H1 (cell line): ENCODE measurements around the gene FBXO2. TPM values are rescaled to one million over a fixed set of nuclear protein-coding genes. Genes with fewer than 3 reads are reported as not detected.

Experiments used
- CTCF ChIA-PET: fragments of 300-600 bp; sonication (Branson Sonifier 250); formaldehyde crosslinking; loops from one replicate; lab custom pipeline; 2021; ENCODE audit not compliant: partially characterized antibody; lab: Charles Lee
- POLR2A ChIA-PET: fragments of 300-600 bp; sonication (Branson Sonifier 250); formaldehyde crosslinking; loops from one replicate; lab custom pipeline; 2021; ENCODE audit warnings: inconsistent platforms; ENCODE audit not compliant: partially characterized antibody; lab: Charles Lee
- DNase-seq, 2 experiments: peaks; one replicate each; pipeline versions ENCODE4 v3.0.0 to v3.0.0-alpha.2; 2010 to 2022; ENCODE audit warnings: low spot score in 2 of 2, low read depth in 1 of 2, mixed read lengths in 1 of 2
- FAIRE-seq: peaks from 2 replicates; lab custom pipeline; 2011; peaks lifted over from hg19 to GRCh38; lab: Jason Lieb, UNC
- H2AFZ ChIP-seq: 2 replicates; pipeline ENCODE4 v1.8.1; 2012; ENCODE audit warnings: low read length, inconsistent platforms
- H2AK5ac ChIP-seq: 2 replicates; pipeline ENCODE4 v1.6.1; 2013; ENCODE audit warnings: low read depth, low read length
- H2BK120ac ChIP-seq: replicated peaks from 2 replicates; pipeline ENCODE3; 2013; ENCODE audit warnings: low read depth, low read length, inconsistent platforms
- H2BK12ac ChIP-seq: 2 replicates; pipeline ENCODE4 v1.6.1; 2013; ENCODE audit warnings: low read depth, low read length
- H2BK15ac ChIP-seq: 2 replicates; pipeline ENCODE4 v1.6.1; 2013; ENCODE audit warnings: low read length
- H2BK20ac ChIP-seq: 2 replicates; pipeline ENCODE4 v1.6.1; 2013; ENCODE audit warnings: low read length
- H2BK5ac ChIP-seq: 2 replicates; pipeline ENCODE4 v1.6.1; 2013; ENCODE audit warnings: low read depth, low read length
- H3K14ac ChIP-seq: 2 replicates; pipeline ENCODE4 v1.6.1; 2013; ENCODE audit warnings: inconsistent platforms; ENCODE audit not compliant: insufficient read length
- H3K18ac ChIP-seq: 2 replicates; pipeline ENCODE4 v1.6.1; 2013; ENCODE audit warnings: low read length; ENCODE audit errors: extremely low read depth
- H3K23ac ChIP-seq: 2 replicates; pipeline ENCODE4 v1.6.1; 2013; ENCODE audit warnings: inconsistent platforms; ENCODE audit not compliant: insufficient read length
- H3K23me2 ChIP-seq: 2 replicates; pipeline ENCODE4 v1.6.1; 2013; ENCODE audit warnings: low read depth, low read length
- H3K27ac ChIP-seq: 2 replicates; pipeline ENCODE4 v1.6.1; 2011; ENCODE audit warnings: low read depth, low read length, inconsistent platforms
- H3K27me3 ChIP-seq, 4 experiments: replicated peaks in 1 of 4; 1 replicate in 1 of 4; 2 replicates in 3 of 4; pipeline versions ENCODE4 v1.6.1 to v1.8.1; 2011 to 2013; ENCODE audit warnings: low read length in 3 of 4, mild to moderate bottlenecking in 3 of 4, inconsistent platforms in 2 of 4, mixed read lengths in 2 of 4, moderate library complexity in 1 of 4; ENCODE audit not compliant: control insufficient read depth in 3 of 4, insufficient read depth in 3 of 4; ENCODE audit errors: extremely low read depth in 1 of 4
- H3K36me3 ChIP-seq, 4 experiments: 2 replicates each; pipeline versions ENCODE4 v1.6.1 to v1.8.1; 2011 to 2013; ENCODE audit warnings: mild to moderate bottlenecking in 4 of 4, low read length in 3 of 4, moderate library complexity in 2 of 4, control low read depth in 1 of 4, inconsistent platforms in 1 of 4; ENCODE audit not compliant: insufficient read depth in 4 of 4, control insufficient read depth in 2 of 4
- H3K4ac ChIP-seq: replicated peaks from 2 replicates; pipeline ENCODE3; 2013; ENCODE audit warnings: low read length, low read depth, mixed read lengths, inconsistent platforms; ENCODE audit not compliant: insufficient read length
- H3K4me1 ChIP-seq, 4 experiments: replicated peaks in 1 of 4; 1 replicate in 1 of 4; 2 replicates in 3 of 4; pipeline versions ENCODE4 v1.6.1 to v1.8.1; 2011 to 2013; ENCODE audit warnings: low read length in 3 of 4, inconsistent platforms in 2 of 4, mixed read lengths in 1 of 4; ENCODE audit not compliant: insufficient read depth in 4 of 4, control insufficient read depth in 3 of 4
- H3K4me2 ChIP-seq, 2 experiments: 2 replicates each; pipeline versions ENCODE4 v1.6.1 to v1.8.1; 2011 to 2013; ENCODE audit warnings: low read depth in 2 of 2, low read length in 2 of 2, control low read depth in 1 of 2, inconsistent platforms in 1 of 2, mild to moderate bottlenecking in 1 of 2; ENCODE audit not compliant: insufficient read depth in 1 of 2
- H3K4me3 ChIP-seq, 4 experiments: fragments of 200-600, 300-600 bp in 1 of 4; sonication (generic), shearing (Covaris generic), sonication (Bioruptor Twin) in 1 of 4; 2 replicates each; pipeline versions ENCODE4 v1.5.1 to v1.8.1; 2011 to 2016; ENCODE audit warnings: low read length in 4 of 4, low read depth in 3 of 4, control low read depth in 2 of 4, inconsistent platforms in 2 of 4, mild to moderate bottlenecking in 2 of 4, mixed read lengths in 1 of 4, moderate library complexity in 1 of 4; ENCODE audit not compliant: insufficient read depth in 2 of 4; ENCODE audit errors: extremely low read depth in 1 of 4
- H3K56ac ChIP-seq: replicated peaks from 2 replicates; pipeline ENCODE3; 2013; ENCODE audit warnings: low read depth, mild to moderate bottlenecking, mixed read lengths, low read length, inconsistent platforms; ENCODE audit not compliant: insufficient read length
- H3K79me1 ChIP-seq: 2 replicates; pipeline ENCODE4 v1.6.1; 2013; ENCODE audit warnings: low read depth, low read length, control low read depth
- H3K79me2 ChIP-seq, 2 experiments: 2 replicates each; pipeline versions ENCODE4 v1.6.1 to v1.8.1; 2012 to 2013; ENCODE audit warnings: low read length in 2 of 2, mild to moderate bottlenecking in 2 of 2, inconsistent platforms in 1 of 2; ENCODE audit not compliant: insufficient read depth in 2 of 2, control insufficient read depth in 1 of 2
- H3K9ac ChIP-seq, 4 experiments: replicated peaks in 1 of 4; 1 replicate in 1 of 4; 2 replicates in 3 of 4; pipeline versions ENCODE4 v1.6.1 to v1.8.1; 2011 to 2013; ENCODE audit warnings: low read depth in 3 of 4, low read length in 3 of 4, control low read depth in 2 of 4, mild to moderate bottlenecking in 2 of 4, moderate library complexity in 2 of 4, inconsistent platforms in 1 of 4; ENCODE audit errors: extremely low read depth in 1 of 4
- H3K9me3 ChIP-seq, 2 experiments: 2 replicates each; pipeline versions ENCODE4 v1.6.1 to v1.8.1; 2012 to 2013; ENCODE audit warnings: mild to moderate bottlenecking in 2 of 2, moderate library complexity in 2 of 2, control low read depth in 1 of 2, inconsistent platforms in 1 of 2, low read depth in 1 of 2, low read length in 1 of 2, mixed read lengths in 1 of 2; ENCODE audit not compliant: insufficient read depth in 2 of 2
- H4K20me1 ChIP-seq, 2 experiments: replicated peaks in 1 of 2; 2 replicates each; pipeline versions ENCODE3 to v1.8.1; 2011 to 2013; ENCODE audit warnings: inconsistent platforms in 2 of 2, low read length in 2 of 2, mild to moderate bottlenecking in 1 of 2; ENCODE audit not compliant: insufficient read depth in 2 of 2, control insufficient read depth in 1 of 2
- H4K5ac ChIP-seq: 2 replicates; pipeline ENCODE4 v1.6.1; 2013; ENCODE audit warnings: low read length, low read depth, mixed read lengths, inconsistent platforms; ENCODE audit not compliant: insufficient read length
- H4K8ac ChIP-seq: 2 replicates; pipeline ENCODE4 v1.8.0; 2013; ENCODE audit warnings: mild to moderate bottlenecking, moderate library complexity, low read length, inconsistent platforms; ENCODE audit not compliant: insufficient read depth; ENCODE audit errors: extremely low read depth
- H4K91ac ChIP-seq: replicated peaks from 2 replicates; pipeline ENCODE3; 2013; ENCODE audit warnings: low read length, mixed read lengths, inconsistent platforms; ENCODE audit not compliant: insufficient read length
- ASH2L ChIP-seq: fragments of 200-600, 300-600 bp; sonication (generic); IDR thresholded peaks from one replicate; pipeline ENCODE4 v1.7.1; 2017; ENCODE audit warnings: low read length
- CREB1 ChIP-seq: IDR thresholded peaks from 2 replicates; pipeline ENCODE4 v1.6.1; 2012; ENCODE audit warnings: inconsistent platforms
- KDM4A ChIP-seq: IDR thresholded peaks from one replicate; pipeline ENCODE4 v1.7.1; 2012; ENCODE audit warnings: low read depth, mild to moderate bottlenecking, moderate library complexity, low read length, inconsistent platforms; ENCODE audit not compliant: severe bottlenecking
- POLR2A ChIP-seq, 2 experiments: IDR thresholded peaks; 1 replicate in 1 of 2; 2 replicates in 1 of 2; pipeline ENCODE4 v1.6.1; 2011; ENCODE audit warnings: low read depth in 2 of 2, low read length in 2 of 2, mild to moderate bottlenecking in 2 of 2; ENCODE audit errors: control extremely low read depth in 1 of 2
- SIN3A ChIP-seq, 2 experiments: IDR thresholded peaks in 1 of 2; conservative IDR thresholded peaks in 1 of 2; 2 replicates each; pipeline ENCODE4 v1.6.1; 2011 to 2012; ENCODE audit warnings: low read length in 2 of 2, improper control_type of control experiment in 1 of 2, low read depth in 1 of 2, mild to moderate bottlenecking in 1 of 2
- TAF1 ChIP-seq: IDR thresholded peaks from 2 replicates; pipeline ENCODE4 v1.6.1; 2011; ENCODE audit warnings: mild to moderate bottlenecking, low read depth, low read length
- ZNF274 ChIP-seq: IDR thresholded peaks from 2 replicates; pipeline ENCODE4 v1.7.0; 2012; ENCODE audit warnings: low read length, borderline replicate concordance; ENCODE audit errors: extremely low read depth
- WGBS, 2 experiments: shearing (Covaris generic) in 1 of 2; methylation state at CpG; one replicate each; pipeline versions ENCODE4 v1.1.6 to v1.1.7; 2013 to 2015; ENCODE audit warnings: low lambda C conversion rate in 2 of 2, mixed read lengths in 2 of 2, inconsistent platforms in 1 of 2, low coverage in 1 of 2, missing lambda C conversion rate in 1 of 2; ENCODE audit not compliant: insufficient replicate concordance in 2 of 2, insufficient coverage in 1 of 2, insufficient read length in 1 of 2; ENCODE audit errors: extremely low coverage in 1 of 2, missing lambda C conversion rate in 1 of 2; 5-methylcytosine and 5-hydroxymethylcytosine counted together
- polyA plus RNA-seq, 7 experiments: library from polyadenylated mRNA; depleted of rRNA in 3 of 7; stranded (reverse) in 5 of 7; unstranded in 2 of 7; fragments of >200 nt in 5 of 7; fragments of 200-250 nt in 2 of 7; gene quantifications; 1 replicate in 5 of 7; 2 replicates in 1 of 7; 4 replicates in 1 of 7; pipeline versions ENCODE4 v1.2.1 to v1.2.3, GENCODE V29; 2011 to 2013; ENCODE audit warnings: missing spikeins in 2 of 7, mixed read lengths in 2 of 7
- total RNA-seq: library from RNA; stranded (reverse); fragmentation: NEBNext Ultra II Directional; extraction: Animal tissue kit (Norgen Biotek cat#: 25700); gene quantifications from 2 replicates; pipeline ENCODE4 v1.2.1, GENCODE V29; 2021
- TF ChIP-seq, protein P1 (sequence below): IDR thresholded peaks from 2 replicates; pipeline ENCODE4 v1.6.1; 2012; ENCODE audit warnings: inconsistent platforms

The FBXO2 gene
- total and polyA plus RNA-seq, 2 of the 8 experiments (the other 6 are each of a cell fraction or from before 2014, with no cell fraction given) = 51.3 to 57.9 TPM

GRCh38 chr1:11664336-11665065 lies 10.3 kb upstream of the FBXO2 start:
- ChIA-PET POLR2A (interaction anchor here (0.7 to 30.0 kb wide), 20 partner anchors 10 to 188 kb away, joined by 3 to 1025 read pairs (median 8); partner anchors contain the start of genes DRAXIN, FBXO2, FBXO44 and MAD2L2), CTCF (interaction anchor here (0.6 to 7.1 kb wide), 18 partner anchors 10 to 211 kb away, joined by 3 to 104 read pairs (median 10); partner anchors contain the start of genes AGTRAP, FBXO2, FBXO44 and MAD2L2)
- no peaks in the 10 kb centered on the region; a peak in 1 of 7 replicates for H3K27me3 ChIP-seq
- 12% methylated on average over 30 of the region's 66 CpGs; no CpG with 5 or more reads in 1 of the 2 experiments for WGBS, 2 experiments
- no peak overlapping the region for H2BK12ac ChIP-seq
- peak overlapping the region; percentile 79; the same call in 1 of the 2 replicates for H4K8ac ChIP-seq
- TF ChIP-seq, protein P1, sequence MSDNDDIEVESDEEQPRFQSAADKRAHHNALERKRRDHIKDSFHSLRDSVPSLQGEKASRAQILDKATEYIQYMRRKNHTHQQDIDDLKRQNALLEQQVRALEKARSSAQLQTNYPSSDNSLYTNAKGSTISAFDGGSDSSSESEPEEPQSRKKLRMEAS = 0 out of 2 replicates have a peak, but pooled peaks have one; percentile 16
- TF ChIP-seq ASH2L (peak; percentile 34), POLR2A (IDR thresholded peaks at IDR 0.05; ENCODE audit: control extremely low read depth in 1 of 2, low read depth in 2 of 2, low read length in 2 of 2) (peak in 1 of 2 experiments; percentile 7; a peak in 1 of 3 replicates), CREB1 (no peak), SIN3A (conservative IDR thresholded peaks at IDR 0.05 in 1 of 2, IDR thresholded peaks at IDR 0.05 in 1 of 2; ENCODE audit: low read depth in 1 of 2, low read length in 2 of 2) (0 out of 4 replicates have a peak, but pooled peaks of 1 of the 2 experiments have one; percentile 13), KDM4A (peak; percentile 31), TAF1 (peak; percentile 29; the same call in 1 of the 2 replicates), ZNF274 (no peak)
- FAIRE-seq (no peak), DNase-seq (peak in 1 of 2 experiments; percentile 78)
- no peaks in the 10 kb centered on the region; a peak in 2 of 7 replicates for H3K4me1 ChIP-seq
- peak overlapping the region; percentile 60; the same call in 1 of the 2 replicates for H3K18ac ChIP-seq
- no peaks in the 10 kb centered on the region for H3K9me3 ChIP-seq
- no peak overlapping the region for H2BK15ac ChIP-seq
- H2BK120ac ChIP-seq = no peak overlapping the region
- no peak overlapping the region for H2AFZ ChIP-seq
- H3K14ac ChIP-seq = no peak overlapping the region
- H3K79me1 ChIP-seq = no peaks in the 10 kb centered on the region; the same call in 1 of the 2 replicates
- H2BK20ac ChIP-seq = no peak overlapping the region
- no peak overlapping the region for H3K23ac ChIP-seq
- H3K4me2 ChIP-seq = peak overlapping the region; percentile 58 to 90
- H3K36me3 ChIP-seq = peaks cover 2 to 26% (median 4%) of the 10 kb centered on the region in 4 experiments; a peak in 5 of 8 replicates
- peak overlapping the region; percentile 15 to 59 (median 22); a peak in 7 of 8 replicates for H3K4me3 ChIP-seq
- no peak overlapping the region for H3K4ac ChIP-seq
- H4K91ac ChIP-seq = no peak overlapping the region
- H2AK5ac ChIP-seq = no peak overlapping the region
- peaks cover 4 to 15% of the 10 kb centered on the region in 2 experiments for H4K20me1 ChIP-seq
- H3K79me2 ChIP-seq = no peaks in the 10 kb centered on the region
- no peak overlapping the region for H3K56ac ChIP-seq
- 0 out of 2 replicates have a peak, but pooled peaks cover 2% of the 10 kb centered on the region for H3K23me2 ChIP-seq
- peak overlapping the region in 1 of 4 experiments; percentile 47; a peak in 1 of 7 replicates for H3K9ac ChIP-seq
- no peak overlapping the region for H2BK5ac ChIP-seq
- peak overlapping the region; percentile 10 for H4K5ac ChIP-seq
- H3K27ac ChIP-seq = no peak overlapping the region; the same call in 1 of the 2 replicates
